Measurements from ENCODE around the gene SNIP1.
"Not testable (repeated sequence)": the region's sequence is repeated elsewhere in the genome, so short reads cannot be mapped to it uniquely, and the experiment has no call there.

Gene SNIP1

GRCh38 chr1:37514350-37515184, 39.5 kb downstream of the SNIP1 start, which contains the start of gene MEAF6:
TSS of gene MEAF6 (minus strand) at chr1:37514766. CDS start at chr1:37514746, 20 bp downstream.
- peak within 1 kb of the TSS; percentile 92 for H3K4me2 ChIP-seq
- H4K20me1 ChIP-seq = peaks cover 36% of the 10 kb centered on the region
- peak within 1 kb of the TSS; percentile 87 for H3K9ac ChIP-seq
- H3K27me3 ChIP-seq = no peaks in the 10 kb centered on the region
- peaks cover 36% of the 10 kb centered on the region for H3K36me3 ChIP-seq
- peak within 1 kb of the TSS; percentile 96 for H3K4me3 ChIP-seq
- peak within 1 kb of the TSS; percentile 90 for H3K27ac ChIP-seq
- peaks cover 11% of the 10 kb centered on the region for H3K9me3 ChIP-seq
- peaks cover 38% of the 10 kb centered on the region for H3K4me1 ChIP-seq
- TF ChIP-seq Cebpa-rat (IDR thresholded peaks at IDR 0.05) = no peak

DNA sequence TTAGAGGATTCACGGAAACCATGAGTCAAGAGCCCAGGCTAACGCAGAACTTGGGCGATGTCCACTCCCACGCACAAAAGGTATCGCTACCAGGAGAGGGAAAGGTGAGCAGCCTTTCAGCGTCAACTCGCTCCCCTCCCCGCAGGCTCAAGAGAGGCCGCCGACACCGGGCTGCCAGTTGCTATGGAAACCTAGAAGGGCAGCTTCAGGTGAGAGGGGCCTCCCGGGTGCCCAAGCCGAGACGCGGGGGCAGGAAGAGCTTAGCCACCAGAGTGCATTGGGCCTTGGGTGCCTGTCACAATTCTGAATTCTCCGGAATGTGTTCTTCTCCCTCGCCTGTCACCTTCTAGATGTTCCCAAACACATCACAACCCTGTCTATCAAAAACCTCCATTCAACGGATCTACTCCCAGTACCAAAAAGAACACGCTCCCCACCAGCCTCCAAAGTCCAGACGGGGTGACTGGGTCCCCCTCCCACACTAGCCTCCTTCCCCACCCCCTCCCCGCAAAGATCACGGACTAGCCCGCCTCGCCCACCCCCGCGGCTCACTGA, 40.2 kb downstream of the SNIP1 start:
- peak overlapping the region; percentile 87 for H3K9ac ChIP-seq
- H3K27ac ChIP-seq = peak overlapping the region; percentile 90

DNA sequence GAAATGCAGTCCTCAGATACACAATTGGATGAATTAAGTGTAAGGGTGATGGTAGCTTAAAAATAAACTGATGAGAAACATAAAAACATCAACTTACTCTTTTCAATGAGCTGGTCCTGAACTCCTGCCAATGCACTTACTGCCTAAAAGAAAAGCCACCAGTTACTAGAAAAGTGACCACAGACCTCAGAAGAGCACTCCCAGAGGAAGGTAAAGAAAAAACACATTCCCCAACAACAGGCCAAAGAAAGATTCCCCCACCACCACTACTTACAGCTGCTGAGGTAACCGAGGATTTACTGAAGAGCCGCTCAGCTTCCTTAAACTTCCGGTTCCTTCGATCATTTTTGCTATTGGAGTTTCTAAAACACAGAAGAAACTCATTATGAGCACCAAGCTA, 44.9 kb downstream of the SNIP1 start:
- TF ChIP-seq Cebpa-rat (IDR thresholded peaks at IDR 0.05) = no peak
- H4K20me1 ChIP-seq = peaks cover 49% of the 10 kb centered on the region
- H3K27ac ChIP-seq = no peak overlapping the region
- no peak overlapping the region for H3K4me3 ChIP-seq
- H3K4me1 ChIP-seq = peaks cover 36% of the 10 kb centered on the region
- H3K4me2 ChIP-seq = peak overlapping the region; percentile 36
- H3K9me3 ChIP-seq = no peaks in the 10 kb centered on the region
- H3K27me3 ChIP-seq = no peaks in the 10 kb centered on the region
- no peak overlapping the region for H3K9ac ChIP-seq
- peaks cover 90% of the 10 kb centered on the region for H3K36me3 ChIP-seq

More for the DNA sequence above, 40.2 kb downstream of the SNIP1 start:
- Histone ChIP-seq H3K27me3 (no peaks in the 10 kb centered on the region), H3K36me3 (peaks cover 43% of the 10 kb centered on the region), H3K4me2 (peak overlapping the region; percentile 92), H3K4me3 (peak overlapping the region; percentile 96), H4K20me1 (peaks cover 41% of the 10 kb centered on the region), H3K4me1 (peaks cover 42% of the 10 kb centered on the region), H3K9me3 (peaks cover 11% of the 10 kb centered on the region)
- TF ChIP-seq Cebpa-rat (IDR thresholded peaks at IDR 0.05) = no peak

- Histone ChIP-seq H3K4me1 (peaks cover 14% of the 10 kb centered on the region), H3K4me3 (no peak overlapping the region), H3K9me3 (no peaks in the 10 kb centered on the region), H3K27ac (no peak overlapping the region), H3K27me3 (no peaks in the 10 kb centered on the region), H4K20me1 (peaks cover 35% of the 10 kb centered on the region), H3K9ac (no peak overlapping the region), H3K4me2 (no peak overlapping the region), H3K36me3 (peaks cover 99% of the 10 kb centered on the region)
- no peak for TF ChIP-seq Cebpa-rat (IDR thresholded peaks at IDR 0.05)
Observed at GRCh38 chr1:37506740-37507139, 47.4 kb downstream of the SNIP1 start.

DNA sequence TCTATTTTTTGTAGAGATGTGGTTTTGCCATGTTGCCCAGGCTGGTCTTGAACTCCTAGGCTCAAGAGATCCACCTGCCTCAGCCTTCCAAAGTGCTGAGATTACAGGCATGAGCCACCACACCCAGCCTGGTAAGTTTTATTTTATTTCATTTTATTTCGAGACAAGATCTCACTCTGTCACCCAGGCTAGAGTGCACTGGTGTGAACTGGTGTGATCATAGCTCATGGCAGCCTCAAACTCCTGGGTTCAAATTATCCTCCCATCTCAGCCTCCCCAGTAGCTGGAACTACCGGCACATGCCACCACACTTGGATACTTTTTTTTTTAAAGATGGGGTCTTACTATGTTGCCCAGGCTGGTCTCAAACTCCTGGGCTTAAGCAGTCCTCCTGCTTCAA, 51.3 kb downstream of the SNIP1 start:
- H3K27ac ChIP-seq, H3K4me1 ChIP-seq, H3K27me3 ChIP-seq, H3K9me3 ChIP-seq, H3K4me3 ChIP-seq, H3K9ac ChIP-seq, H3K4me2 ChIP-seq: not testable (repeated sequence)
- peaks cover 99% of the 10 kb centered on the region for H3K36me3 ChIP-seq
- peaks cover 40% of the 10 kb centered on the region for H4K20me1 ChIP-seq

DNA sequence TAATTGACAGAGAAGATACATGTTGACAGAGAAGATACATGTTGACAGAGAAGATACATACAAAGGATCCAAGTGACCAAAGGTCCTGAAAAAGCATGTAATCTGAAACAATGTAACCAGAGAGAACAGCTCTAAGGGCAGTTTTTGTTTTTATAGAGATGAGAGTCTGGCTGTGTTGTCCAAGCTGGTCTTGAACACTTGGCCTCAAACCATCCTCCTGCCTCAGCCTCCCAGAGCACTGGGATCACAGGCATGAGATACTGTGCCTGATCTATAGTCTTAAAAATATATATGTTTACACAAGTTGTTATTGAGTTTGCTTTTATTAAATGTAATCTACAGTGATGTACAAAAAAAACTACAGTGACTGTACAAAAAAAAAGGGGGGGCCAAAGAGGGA, 52.0 kb downstream of the SNIP1 start:
- Histone ChIP-seq H4K20me1 (peaks cover 47% of the 10 kb centered on the region), H3K27me3 (no peaks in the 10 kb centered on the region), H3K4me2 (no peak overlapping the region), H3K9ac (no peak overlapping the region), H3K9me3 (no peaks in the 10 kb centered on the region), H3K4me3 (no peak overlapping the region), H3K36me3 (peaks cover 99% of the 10 kb centered on the region), H3K27ac (no peak overlapping the region), H3K4me1 (no peaks in the 10 kb centered on the region)
- no peak for TF ChIP-seq Cebpa-rat (IDR thresholded peaks at IDR 0.05)

- no peak for TF ChIP-seq Cebpa-rat (IDR thresholded peaks at IDR 0.05)
- Histone ChIP-seq H3K9ac (no peak overlapping the region), H3K4me1 (no peaks in the 10 kb centered on the region), H3K36me3 (peaks cover 96% of the 10 kb centered on the region), H3K27me3 (no peaks in the 10 kb centered on the region), H3K4me2 (no peak overlapping the region), H4K20me1 (peaks cover 51% of the 10 kb centered on the region), H3K27ac (no peak overlapping the region), H3K9me3 (no peaks in the 10 kb centered on the region), H3K4me3 (no peak overlapping the region)
Observed at GRCh38 chr1:37501661-37502060, 52.4 kb downstream of the SNIP1 start.

- H3K9ac ChIP-seq = no peak overlapping the region
- H3K27ac ChIP-seq = no peak overlapping the region
- H4K20me1 ChIP-seq = peaks cover 48% of the 10 kb centered on the region
- H3K4me1 ChIP-seq = no peaks in the 10 kb centered on the region
- no peaks in the 10 kb centered on the region for H3K27me3 ChIP-seq
- no peak for TF ChIP-seq Cebpa-rat (IDR thresholded peaks at IDR 0.05)
- no peak overlapping the region for H3K4me3 ChIP-seq
- no peak overlapping the region for H3K4me2 ChIP-seq
- H3K9me3 ChIP-seq = no peaks in the 10 kb centered on the region
- H3K36me3 ChIP-seq = peaks cover 90% of the 10 kb centered on the region
Observed at GRCh38 chr1:37498872-37499617, 55.0 kb downstream of the SNIP1 start.

DNA sequence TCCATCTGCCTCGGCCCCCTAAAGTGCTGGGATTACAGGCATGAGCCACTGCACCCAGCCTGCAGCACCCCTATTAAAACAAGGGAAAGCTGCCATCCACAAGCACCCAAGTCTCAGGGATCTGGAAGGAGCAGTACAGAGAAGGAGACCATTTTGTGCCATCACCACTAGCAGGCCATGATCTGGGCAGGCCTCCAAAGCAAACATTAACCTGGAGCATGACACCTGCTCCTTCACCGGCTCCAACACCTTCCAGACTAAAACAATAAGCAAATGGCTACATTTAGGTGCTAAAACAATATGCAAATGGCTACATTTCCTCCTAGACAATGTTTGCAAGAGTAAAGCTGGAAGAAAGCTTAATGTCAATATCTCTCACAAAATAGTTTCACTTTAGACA, 56.3 kb downstream of the SNIP1 start:
- H3K36me3 ChIP-seq = peaks cover 90% of the 10 kb centered on the region
- H3K4me3 ChIP-seq = no peak overlapping the region
- H3K27me3 ChIP-seq = no peaks in the 10 kb centered on the region
- no peak overlapping the region for H3K4me2 ChIP-seq
- TF ChIP-seq Cebpa-rat (IDR thresholded peaks at IDR 0.05) = no peak
- H3K9ac ChIP-seq = no peak overlapping the region
- H3K4me1 ChIP-seq = peaks cover under 1% of the 10 kb centered on the region; the same call in 1 of the 2 replicates
- H4K20me1 ChIP-seq = peaks cover 45% of the 10 kb centered on the region
- no peaks in the 10 kb centered on the region for H3K9me3 ChIP-seq
- H3K27ac ChIP-seq = no peak overlapping the region

DNA sequence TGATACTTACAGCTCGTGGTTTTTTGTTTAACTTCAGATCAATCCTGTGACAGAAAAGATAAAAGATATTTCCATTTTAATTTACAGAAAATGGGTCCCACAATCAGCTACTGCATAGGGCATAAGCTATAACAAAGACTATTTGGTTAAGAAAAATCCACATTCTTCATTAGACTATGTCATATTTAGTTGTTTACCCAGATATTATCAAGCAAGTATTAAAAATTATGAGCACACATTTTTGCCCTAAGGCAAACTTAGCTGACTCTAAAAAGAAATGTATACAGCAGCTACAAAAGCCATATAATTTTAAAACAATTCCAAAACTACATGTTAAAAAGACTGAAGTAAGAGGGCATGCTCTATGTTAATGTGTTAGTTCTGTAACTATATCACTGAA, 58.2 kb downstream of the SNIP1 start:
- peaks cover 19% of the 10 kb centered on the region for H3K4me1 ChIP-seq
- TF ChIP-seq Cebpa-rat (IDR thresholded peaks at IDR 0.05) = no peak
- H4K20me1 ChIP-seq = peaks cover 40% of the 10 kb centered on the region
- H3K36me3 ChIP-seq = peaks cover 88% of the 10 kb centered on the region
- no peak overlapping the region for H3K9ac ChIP-seq
- H3K4me3 ChIP-seq = no peak overlapping the region
- no peak overlapping the region for H3K4me2 ChIP-seq
- H3K27ac ChIP-seq = no peak overlapping the region
- H3K9me3 ChIP-seq = no peaks in the 10 kb centered on the region
- H3K27me3 ChIP-seq = no peaks in the 10 kb centered on the region
